PC-3 (cell line): ENCODE measurements around the gene PPP1R2C.

Experiments
- EZH2 ChIP-seq: fragments of 300-600 bp; sonication (generic); IDR thresholded peaks from one replicate; pipeline ENCODE4 v1.6.1; 2017; ENCODE audit warnings: antibody characterized with exemption, mild to moderate bottlenecking, low read length; ENCODE audit not compliant: unreplicated experiment
- EZH2phosphoT487 ChIP-seq: fragments of 300-600 bp; sonication (generic); IDR thresholded peaks from 2 replicates; pipeline ENCODE4 v1.6.1; 2018; ENCODE audit warnings: mild to moderate bottlenecking, antibody characterized with exemption, low read length, borderline replicate concordance
- TF ChIP-seq, protein P1 (sequence below): fragments of 300-600 bp; sonication (generic); conservative IDR thresholded peaks from 2 replicates; pipeline ENCODE4 v1.5.1; 2017; ENCODE audit warnings: antibody characterized with exemption, low read depth, mild to moderate bottlenecking, low read length

DNA sequence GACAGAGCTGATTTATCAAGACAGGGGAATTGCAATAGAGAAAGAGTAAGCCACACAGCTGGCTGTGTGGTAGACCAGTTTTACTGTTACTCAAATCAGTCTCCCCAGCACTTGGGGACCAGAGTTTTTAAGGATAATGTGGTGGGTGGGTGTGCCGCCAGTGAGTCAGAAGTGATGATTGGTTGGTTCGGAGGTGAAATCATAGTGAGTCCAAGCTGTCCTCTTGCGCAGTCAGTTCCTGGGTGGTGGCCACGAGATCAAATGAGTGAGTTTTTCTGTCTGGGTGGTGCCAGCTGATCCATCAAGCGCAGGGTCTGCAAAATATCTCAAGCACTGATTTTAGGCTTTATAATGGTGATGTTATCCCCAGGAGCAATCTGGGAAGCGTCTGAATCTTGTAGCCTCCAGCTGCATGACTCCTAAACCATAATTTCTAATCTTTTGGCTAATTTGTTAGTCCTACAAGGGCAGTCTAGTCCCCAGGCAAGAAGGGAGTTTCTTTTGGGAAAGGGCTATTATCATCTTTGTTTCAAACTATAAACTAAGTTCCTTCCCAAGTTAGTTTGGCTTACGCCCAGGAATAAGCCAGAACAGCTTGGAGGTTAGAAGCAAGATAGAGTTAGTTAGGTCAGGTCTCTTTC is 44.0 kb upstream of the PPP1R2C start:
- TF ChIP-seq, protein P1, sequence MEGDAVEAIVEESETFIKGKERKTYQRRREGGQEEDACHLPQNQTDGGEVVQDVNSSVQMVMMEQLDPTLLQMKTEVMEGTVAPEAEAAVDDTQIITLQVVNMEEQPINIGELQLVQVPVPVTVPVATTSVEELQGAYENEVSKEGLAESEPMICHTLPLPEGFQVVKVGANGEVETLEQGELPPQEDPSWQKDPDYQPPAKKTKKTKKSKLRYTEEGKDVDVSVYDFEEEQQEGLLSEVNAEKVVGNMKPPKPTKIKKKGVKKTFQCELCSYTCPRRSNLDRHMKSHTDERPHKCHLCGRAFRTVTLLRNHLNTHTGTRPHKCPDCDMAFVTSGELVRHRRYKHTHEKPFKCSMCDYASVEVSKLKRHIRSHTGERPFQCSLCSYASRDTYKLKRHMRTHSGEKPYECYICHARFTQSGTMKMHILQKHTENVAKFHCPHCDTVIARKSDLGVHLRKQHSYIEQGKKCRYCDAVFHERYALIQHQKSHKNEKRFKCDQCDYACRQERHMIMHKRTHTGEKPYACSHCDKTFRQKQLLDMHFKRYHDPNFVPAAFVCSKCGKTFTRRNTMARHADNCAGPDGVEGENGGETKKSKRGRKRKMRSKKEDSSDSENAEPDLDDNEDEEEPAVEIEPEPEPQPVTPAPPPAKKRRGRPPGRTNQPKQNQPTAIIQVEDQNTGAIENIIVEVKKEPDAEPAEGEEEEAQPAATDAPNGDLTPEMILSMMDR: no peak
- TF ChIP-seq EZH2 (no peak), EZH2phosphoT487 (no peak)
